Neutrophil (primary cell): ENCODE measurements around the gene PSMB10.

Source experiments
- H3K27ac ChIP-seq: fragments of 200-600 bp; sonication (generic); 2 replicates; pipeline ENCODE4 v1.5.1; 2016; ENCODE audit warnings: mild to moderate bottlenecking, moderate library complexity
- H3K27me3 ChIP-seq: fragments of 200-600 bp; sonication (generic); 2 replicates; pipeline ENCODE4 v1.6.0; 2016; ENCODE audit warnings: mild to moderate bottlenecking
- H3K36me3 ChIP-seq: fragments of 200-600 bp; sonication (generic); 2 replicates; pipeline ENCODE4 v1.5.1; 2017
- H3K4me1 ChIP-seq, 2 experiments: fragments of 200-600 bp in 1 of 2; sonication (generic) in 1 of 2; 1 replicate in 1 of 2; 2 replicates in 1 of 2; pipeline versions ENCODE4 v1.5.1 to v1.6.1; 2013 to 2016; ENCODE audit warnings: low read depth in 1 of 2, low read length in 1 of 2, mild to moderate bottlenecking in 1 of 2, moderate library complexity in 1 of 2; ENCODE audit not compliant: control insufficient read depth in 1 of 2, insufficient read depth in 1 of 2
- H3K4me3 ChIP-seq, 2 experiments: fragments of 200-600 bp in 1 of 2; sonication (generic) in 1 of 2; 1 replicate in 1 of 2; 2 replicates in 1 of 2; pipeline ENCODE4 v1.5.1; 2013 to 2016; ENCODE audit warnings: low read depth in 1 of 2, low read length in 1 of 2, mild to moderate bottlenecking in 1 of 2, moderate library complexity in 1 of 2
- H3K9me3 ChIP-seq: fragments of 200-600 bp; sonication (generic); 2 replicates; pipeline ENCODE4 v1.5.1; 2016
- CTCF ChIP-seq: fragments of 200-600 bp; sonication (generic); IDR thresholded peaks from 2 replicates; pipeline ENCODE4 v1.5.1; 2016; ENCODE audit warnings: antibody characterized with exemption

Gene PSMB10

GRCh38 chr16:67965668-67966548 lies 29.3 kb upstream of the PSMB10 start:
- peaks cover 37% of the 10 kb centered on the region for H3K27me3 ChIP-seq
- H3K4me1 ChIP-seq = peaks cover 20% of the 10 kb centered on the region in 2 experiments
- no peak overlapping the region for H3K27ac ChIP-seq
- peaks cover 6% of the 10 kb centered on the region for H3K36me3 ChIP-seq
- H3K4me3 ChIP-seq = no peak overlapping the region
- no peaks in the 10 kb centered on the region for H3K9me3 ChIP-seq
- TF ChIP-seq CTCF = no peak

- Histone ChIP-seq H3K27me3 (peaks cover 26% of the 10 kb centered on the region), H3K27ac (no peak overlapping the region), H3K4me1 (peaks cover 20% of the 10 kb centered on the region in 2 experiments), H3K4me3 (no peak overlapping the region), H3K36me3 (peaks cover 6% of the 10 kb centered on the region), H3K9me3 (no peaks in the 10 kb centered on the region)
- TF ChIP-seq CTCF = no peak
Observed at GRCh38 chr16:67964477-67965131, 28.0 kb upstream of the PSMB10 start.

GRCh38 chr16:67963662-67964321 lies 27.1 kb upstream of the PSMB10 start:
- no peak for TF ChIP-seq CTCF
- peaks cover 15 to 17% of the 10 kb centered on the region in 2 experiments for H3K4me1 ChIP-seq

GRCh38 chr16:67963292-67963661 lies 26.6 kb upstream of the PSMB10 start:
- H3K27me3 ChIP-seq = peaks cover 18% of the 10 kb centered on the region
- H3K4me3 ChIP-seq = no peak overlapping the region
- no peak for TF ChIP-seq CTCF
- peaks cover 6% of the 10 kb centered on the region for H3K36me3 ChIP-seq
- H3K4me1 ChIP-seq = peaks cover 13 to 14% of the 10 kb centered on the region in 2 experiments
- H3K27ac ChIP-seq = no peak overlapping the region
- no peaks in the 10 kb centered on the region for H3K9me3 ChIP-seq

More at GRCh38 chr16:67963662-67964321, 27.1 kb upstream of the PSMB10 start:
- H3K27me3 ChIP-seq = peaks cover 20% of the 10 kb centered on the region
- no peak overlapping the region for H3K27ac ChIP-seq
- H3K36me3 ChIP-seq = peaks cover 6% of the 10 kb centered on the region
- no peaks in the 10 kb centered on the region for H3K9me3 ChIP-seq
- H3K4me3 ChIP-seq = no peak overlapping the region

- TF ChIP-seq CTCF = no peak
- Histone ChIP-seq H3K27ac (no peak overlapping the region), H3K4me3 (no peak overlapping the region), H3K27me3 (peaks cover 9% of the 10 kb centered on the region), H3K36me3 (peaks cover 10% of the 10 kb centered on the region), H3K4me1 (peaks cover 5 to 7% of the 10 kb centered on the region in 2 experiments), H3K9me3 (no peaks in the 10 kb centered on the region)
Observed at GRCh38 chr16:67962135-67962534, 25.5 kb upstream of the PSMB10 start.
